H1 (cell line): ENCODE results near the gene IFI44L. TPM values are rescaled to one million over a fixed set of nuclear protein-coding genes. Genes with fewer than 3 reads are reported as not detected.

Source experiments
- CTCF ChIA-PET: fragments of 300-600 bp; sonication (Branson Sonifier 250); formaldehyde crosslinking; loops from one replicate; lab custom pipeline; 2021; ENCODE audit not compliant: partially characterized antibody; lab: Charles Lee
- POLR2A ChIA-PET: fragments of 300-600 bp; sonication (Branson Sonifier 250); formaldehyde crosslinking; loops from one replicate; lab custom pipeline; 2021; ENCODE audit warnings: inconsistent platforms; ENCODE audit not compliant: partially characterized antibody; lab: Charles Lee
- DNase-seq, 2 experiments: peaks; one replicate each; pipeline versions ENCODE4 v3.0.0 to v3.0.0-alpha.2; 2010 to 2022; ENCODE audit warnings: low spot score in 2 of 2, low read depth in 1 of 2, mixed read lengths in 1 of 2
- FAIRE-seq: peaks from 2 replicates; lab custom pipeline; 2011; peaks lifted over from hg19 to GRCh38; lab: Jason Lieb, UNC
- H2AFZ ChIP-seq: 2 replicates; pipeline ENCODE4 v1.8.1; 2012; ENCODE audit warnings: low read length, inconsistent platforms
- H2AK5ac ChIP-seq: 2 replicates; pipeline ENCODE4 v1.6.1; 2013; ENCODE audit warnings: low read depth, low read length
- H2BK120ac ChIP-seq: replicated peaks from 2 replicates; pipeline ENCODE3; 2013; ENCODE audit warnings: low read depth, low read length, inconsistent platforms
- H2BK12ac ChIP-seq: 2 replicates; pipeline ENCODE4 v1.6.1; 2013; ENCODE audit warnings: low read depth, low read length
- H2BK15ac ChIP-seq: 2 replicates; pipeline ENCODE4 v1.6.1; 2013; ENCODE audit warnings: low read length
- H2BK20ac ChIP-seq: 2 replicates; pipeline ENCODE4 v1.6.1; 2013; ENCODE audit warnings: low read length
- H2BK5ac ChIP-seq: 2 replicates; pipeline ENCODE4 v1.6.1; 2013; ENCODE audit warnings: low read depth, low read length
- H3K14ac ChIP-seq: 2 replicates; pipeline ENCODE4 v1.6.1; 2013; ENCODE audit warnings: inconsistent platforms; ENCODE audit not compliant: insufficient read length
- H3K18ac ChIP-seq: 2 replicates; pipeline ENCODE4 v1.6.1; 2013; ENCODE audit warnings: low read length; ENCODE audit errors: extremely low read depth
- H3K23ac ChIP-seq: 2 replicates; pipeline ENCODE4 v1.6.1; 2013; ENCODE audit warnings: inconsistent platforms; ENCODE audit not compliant: insufficient read length
- H3K23me2 ChIP-seq: 2 replicates; pipeline ENCODE4 v1.6.1; 2013; ENCODE audit warnings: low read depth, low read length
- H3K27ac ChIP-seq: 2 replicates; pipeline ENCODE4 v1.6.1; 2011; ENCODE audit warnings: low read depth, low read length, inconsistent platforms
- H3K27me3 ChIP-seq, 4 experiments: replicated peaks in 1 of 4; 1 replicate in 1 of 4; 2 replicates in 3 of 4; pipeline versions ENCODE4 v1.6.1 to v1.8.1; 2011 to 2013; ENCODE audit warnings: low read length in 3 of 4, mild to moderate bottlenecking in 3 of 4, inconsistent platforms in 2 of 4, mixed read lengths in 2 of 4, moderate library complexity in 1 of 4; ENCODE audit not compliant: control insufficient read depth in 3 of 4, insufficient read depth in 3 of 4; ENCODE audit errors: extremely low read depth in 1 of 4
- H3K36me3 ChIP-seq, 4 experiments: 2 replicates each; pipeline versions ENCODE4 v1.6.1 to v1.8.1; 2011 to 2013; ENCODE audit warnings: mild to moderate bottlenecking in 4 of 4, low read length in 3 of 4, moderate library complexity in 2 of 4, control low read depth in 1 of 4, inconsistent platforms in 1 of 4; ENCODE audit not compliant: insufficient read depth in 4 of 4, control insufficient read depth in 2 of 4
- H3K4ac ChIP-seq: replicated peaks from 2 replicates; pipeline ENCODE3; 2013; ENCODE audit warnings: low read length, low read depth, mixed read lengths, inconsistent platforms; ENCODE audit not compliant: insufficient read length
- H3K4me1 ChIP-seq, 4 experiments: replicated peaks in 1 of 4; 1 replicate in 1 of 4; 2 replicates in 3 of 4; pipeline versions ENCODE4 v1.6.1 to v1.8.1; 2011 to 2013; ENCODE audit warnings: low read length in 3 of 4, inconsistent platforms in 2 of 4, mixed read lengths in 1 of 4; ENCODE audit not compliant: insufficient read depth in 4 of 4, control insufficient read depth in 3 of 4
- H3K4me2 ChIP-seq, 2 experiments: 2 replicates each; pipeline versions ENCODE4 v1.6.1 to v1.8.1; 2011 to 2013; ENCODE audit warnings: low read depth in 2 of 2, low read length in 2 of 2, control low read depth in 1 of 2, inconsistent platforms in 1 of 2, mild to moderate bottlenecking in 1 of 2; ENCODE audit not compliant: insufficient read depth in 1 of 2
- H3K4me3 ChIP-seq, 4 experiments: fragments of 200-600, 300-600 bp in 1 of 4; sonication (generic), shearing (Covaris generic), sonication (Bioruptor Twin) in 1 of 4; 2 replicates each; pipeline versions ENCODE4 v1.5.1 to v1.8.1; 2011 to 2016; ENCODE audit warnings: low read length in 4 of 4, low read depth in 3 of 4, control low read depth in 2 of 4, inconsistent platforms in 2 of 4, mild to moderate bottlenecking in 2 of 4, mixed read lengths in 1 of 4, moderate library complexity in 1 of 4; ENCODE audit not compliant: insufficient read depth in 2 of 4; ENCODE audit errors: extremely low read depth in 1 of 4
- H3K56ac ChIP-seq: replicated peaks from 2 replicates; pipeline ENCODE3; 2013; ENCODE audit warnings: low read depth, mild to moderate bottlenecking, mixed read lengths, low read length, inconsistent platforms; ENCODE audit not compliant: insufficient read length
- H3K79me1 ChIP-seq: 2 replicates; pipeline ENCODE4 v1.6.1; 2013; ENCODE audit warnings: low read depth, low read length, control low read depth
- H3K79me2 ChIP-seq, 2 experiments: 2 replicates each; pipeline versions ENCODE4 v1.6.1 to v1.8.1; 2012 to 2013; ENCODE audit warnings: low read length in 2 of 2, mild to moderate bottlenecking in 2 of 2, inconsistent platforms in 1 of 2; ENCODE audit not compliant: insufficient read depth in 2 of 2, control insufficient read depth in 1 of 2
- H3K9ac ChIP-seq, 4 experiments: replicated peaks in 1 of 4; 1 replicate in 1 of 4; 2 replicates in 3 of 4; pipeline versions ENCODE4 v1.6.1 to v1.8.1; 2011 to 2013; ENCODE audit warnings: low read depth in 3 of 4, low read length in 3 of 4, control low read depth in 2 of 4, mild to moderate bottlenecking in 2 of 4, moderate library complexity in 2 of 4, inconsistent platforms in 1 of 4; ENCODE audit errors: extremely low read depth in 1 of 4
- H3K9me3 ChIP-seq, 2 experiments: 2 replicates each; pipeline versions ENCODE4 v1.6.1 to v1.8.1; 2012 to 2013; ENCODE audit warnings: mild to moderate bottlenecking in 2 of 2, moderate library complexity in 2 of 2, control low read depth in 1 of 2, inconsistent platforms in 1 of 2, low read depth in 1 of 2, low read length in 1 of 2, mixed read lengths in 1 of 2; ENCODE audit not compliant: insufficient read depth in 2 of 2
- H4K20me1 ChIP-seq, 2 experiments: replicated peaks in 1 of 2; 2 replicates each; pipeline versions ENCODE3 to v1.8.1; 2011 to 2013; ENCODE audit warnings: inconsistent platforms in 2 of 2, low read length in 2 of 2, mild to moderate bottlenecking in 1 of 2; ENCODE audit not compliant: insufficient read depth in 2 of 2, control insufficient read depth in 1 of 2
- H4K5ac ChIP-seq: 2 replicates; pipeline ENCODE4 v1.6.1; 2013; ENCODE audit warnings: low read length, low read depth, mixed read lengths, inconsistent platforms; ENCODE audit not compliant: insufficient read length
- H4K8ac ChIP-seq: 2 replicates; pipeline ENCODE4 v1.8.0; 2013; ENCODE audit warnings: mild to moderate bottlenecking, moderate library complexity, low read length, inconsistent platforms; ENCODE audit not compliant: insufficient read depth; ENCODE audit errors: extremely low read depth
- H4K91ac ChIP-seq: replicated peaks from 2 replicates; pipeline ENCODE3; 2013; ENCODE audit warnings: low read length, mixed read lengths, inconsistent platforms; ENCODE audit not compliant: insufficient read length
- RAD21 ChIP-seq, 2 experiments: IDR thresholded peaks in 1 of 2; conservative IDR thresholded peaks in 1 of 2; 2 replicates each; pipeline ENCODE4 v1.6.1; 2011; ENCODE audit warnings: low read depth in 2 of 2, low read length in 2 of 2, improper control_type of control experiment in 1 of 2, inconsistent platforms in 1 of 2, mild to moderate bottlenecking in 1 of 2, moderate library complexity in 1 of 2
- SAP30 ChIP-seq: fragments of 300-600 bp; sonication (generic); IDR thresholded peaks from 2 replicates; pipeline ENCODE4 v1.7.1; 2012; ENCODE audit warnings: low read length, moderate library complexity, mild to moderate bottlenecking, inconsistent platforms; ENCODE audit not compliant: insufficient read depth, insufficient replicate concordance
- WGBS, 2 experiments: shearing (Covaris generic) in 1 of 2; methylation state at CpG; one replicate each; pipeline versions ENCODE4 v1.1.6 to v1.1.7; 2013 to 2015; ENCODE audit warnings: low lambda C conversion rate in 2 of 2, mixed read lengths in 2 of 2, inconsistent platforms in 1 of 2, low coverage in 1 of 2, missing lambda C conversion rate in 1 of 2; ENCODE audit not compliant: insufficient replicate concordance in 2 of 2, insufficient coverage in 1 of 2, insufficient read length in 1 of 2; ENCODE audit errors: extremely low coverage in 1 of 2, missing lambda C conversion rate in 1 of 2; 5-methylcytosine and 5-hydroxymethylcytosine counted together
- polyA plus RNA-seq, 7 experiments: library from polyadenylated mRNA; depleted of rRNA in 3 of 7; stranded (reverse) in 5 of 7; unstranded in 2 of 7; fragments of >200 nt in 5 of 7; fragments of 200-250 nt in 2 of 7; gene quantifications; 1 replicate in 5 of 7; 2 replicates in 1 of 7; 4 replicates in 1 of 7; pipeline versions ENCODE4 v1.2.1 to v1.2.3, GENCODE V29; 2011 to 2013; ENCODE audit warnings: missing spikeins in 2 of 7, mixed read lengths in 2 of 7
- total RNA-seq: library from RNA; stranded (reverse); fragmentation: NEBNext Ultra II Directional; extraction: Animal tissue kit (Norgen Biotek cat#: 25700); gene quantifications from 2 replicates; pipeline ENCODE4 v1.2.1, GENCODE V29; 2021
- TF ChIP-seq, protein P1 (sequence below): IDR thresholded peaks from 2 replicates; pipeline ENCODE4 v1.6.1; 2012; ENCODE audit warnings: low read length, inconsistent platforms
- TF ChIP-seq, protein P2 (sequence below), 3 experiments: IDR thresholded peaks; 1 replicate in 2 of 3; 2 replicates in 1 of 3; pipeline versions ENCODE4 v1.5.1 to v1.6.1; 2011; ENCODE audit warnings: low read length in 3 of 3, mild to moderate bottlenecking in 3 of 3, inconsistent platforms in 2 of 3, low read depth in 1 of 3, moderate library complexity in 1 of 3; ENCODE audit not compliant: insufficient read depth in 1 of 3; ENCODE audit errors: control extremely low read depth in 1 of 3

Gene IFI44L
- total and polyA plus RNA-seq, 2 of the 8 experiments (the other 6 are each of a cell fraction or from before 2014, with no cell fraction given), result not detected

DNA sequence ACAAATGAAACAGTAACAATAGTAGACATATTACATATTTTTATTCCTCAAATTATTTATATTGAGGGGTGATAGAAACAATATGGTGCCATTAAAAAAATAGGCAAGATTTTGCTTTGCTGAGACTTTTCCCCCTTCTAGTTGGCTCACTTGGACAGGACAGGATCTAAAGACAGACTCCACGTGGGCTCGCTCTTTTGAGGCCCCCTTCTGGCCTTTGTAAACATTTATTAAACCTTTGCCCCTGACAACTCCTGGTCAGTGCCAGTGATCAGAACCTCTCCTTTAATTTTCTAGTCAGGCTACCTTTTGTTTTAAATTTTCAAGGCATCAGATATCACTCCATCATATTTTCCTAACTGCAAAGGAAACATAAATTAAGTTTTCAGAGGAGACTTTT, 49.7 kb upstream of the IFI44L start:
- no peak for FAIRE-seq
- POLR2A ChIA-PET, result no interaction called here

More for the DNA sequence above, 49.7 kb upstream of the IFI44L start:
- H3K79me1 ChIP-seq, result no peaks in the 10 kb centered on the region
- no peak overlapping the region for H3K27ac ChIP-seq
- no peaks in the 10 kb centered on the region for H3K9me3 ChIP-seq
- no peak overlapping the region for H4K91ac ChIP-seq
- H4K5ac ChIP-seq, result no peak overlapping the region
- no peak overlapping the region for H2BK5ac ChIP-seq
- H4K20me1 ChIP-seq, result no peaks in the 10 kb centered on the region
- CTCF ChIA-PET, result no interaction called here
- no peak overlapping the region for H3K56ac ChIP-seq
- H3K4me1 ChIP-seq, result no peaks in the 10 kb centered on the region
- DNase-seq, result no peak
- H2BK20ac ChIP-seq, result no peak overlapping the region
- no peaks in the 10 kb centered on the region for H3K79me2 ChIP-seq
- H3K4me2 ChIP-seq, result no peak overlapping the region
- H3K36me3 ChIP-seq, result no peaks in the 10 kb centered on the region
- no peaks in the 10 kb centered on the region for H3K23me2 ChIP-seq
- H2AFZ ChIP-seq, result no peak overlapping the region
- WGBS, 2 experiments, result 80% methylated on average over 2 of the region's 2 CpGs; no CpG with 5 or more reads in 1 of the 2 experiments
- H2BK120ac ChIP-seq, result no peak overlapping the region
- no peak overlapping the region for H2BK15ac ChIP-seq
- H3K4ac ChIP-seq, result no peak overlapping the region
- no peak overlapping the region for H4K8ac ChIP-seq
- H3K18ac ChIP-seq, result no peak overlapping the region
- H3K23ac ChIP-seq, result no peak overlapping the region
- H3K14ac ChIP-seq, result no peak overlapping the region
- no peak overlapping the region for H2AK5ac ChIP-seq
- no peak overlapping the region for H3K4me3 ChIP-seq
- TF ChIP-seq SAP30 (no peak), RAD21 (IDR thresholded peaks at IDR 0.05 in 1 of 2, conservative IDR thresholded peaks at IDR 0.05 in 1 of 2; ENCODE audit: low read depth in 2 of 2, low read length in 2 of 2) (peak; percentile 34 to 48)
- TF ChIP-seq, protein P1, sequence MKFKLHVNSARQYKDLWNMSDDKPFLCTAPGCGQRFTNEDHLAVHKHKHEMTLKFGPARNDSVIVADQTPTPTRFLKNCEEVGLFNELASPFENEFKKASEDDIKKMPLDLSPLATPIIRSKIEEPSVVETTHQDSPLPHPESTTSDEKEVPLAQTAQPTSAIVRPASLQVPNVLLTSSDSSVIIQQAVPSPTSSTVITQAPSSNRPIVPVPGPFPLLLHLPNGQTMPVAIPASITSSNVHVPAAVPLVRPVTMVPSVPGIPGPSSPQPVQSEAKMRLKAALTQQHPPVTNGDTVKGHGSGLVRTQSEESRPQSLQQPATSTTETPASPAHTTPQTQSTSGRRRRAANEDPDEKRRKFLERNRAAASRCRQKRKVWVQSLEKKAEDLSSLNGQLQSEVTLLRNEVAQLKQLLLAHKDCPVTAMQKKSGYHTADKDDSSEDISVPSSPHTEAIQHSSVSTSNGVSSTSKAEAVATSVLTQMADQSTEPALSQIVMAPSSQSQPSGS, result no peak
- TF ChIP-seq, protein P2, sequence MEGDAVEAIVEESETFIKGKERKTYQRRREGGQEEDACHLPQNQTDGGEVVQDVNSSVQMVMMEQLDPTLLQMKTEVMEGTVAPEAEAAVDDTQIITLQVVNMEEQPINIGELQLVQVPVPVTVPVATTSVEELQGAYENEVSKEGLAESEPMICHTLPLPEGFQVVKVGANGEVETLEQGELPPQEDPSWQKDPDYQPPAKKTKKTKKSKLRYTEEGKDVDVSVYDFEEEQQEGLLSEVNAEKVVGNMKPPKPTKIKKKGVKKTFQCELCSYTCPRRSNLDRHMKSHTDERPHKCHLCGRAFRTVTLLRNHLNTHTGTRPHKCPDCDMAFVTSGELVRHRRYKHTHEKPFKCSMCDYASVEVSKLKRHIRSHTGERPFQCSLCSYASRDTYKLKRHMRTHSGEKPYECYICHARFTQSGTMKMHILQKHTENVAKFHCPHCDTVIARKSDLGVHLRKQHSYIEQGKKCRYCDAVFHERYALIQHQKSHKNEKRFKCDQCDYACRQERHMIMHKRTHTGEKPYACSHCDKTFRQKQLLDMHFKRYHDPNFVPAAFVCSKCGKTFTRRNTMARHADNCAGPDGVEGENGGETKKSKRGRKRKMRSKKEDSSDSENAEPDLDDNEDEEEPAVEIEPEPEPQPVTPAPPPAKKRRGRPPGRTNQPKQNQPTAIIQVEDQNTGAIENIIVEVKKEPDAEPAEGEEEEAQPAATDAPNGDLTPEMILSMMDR (IDR thresholded peaks at IDR 0.05; ENCODE audit: control extremely low read depth in 1 of 3, insufficient read depth in 1 of 3, low read depth in 1 of 3, low read length in 3 of 3), result peak in 2 of 3 experiments; percentile 33 to 34; a peak in 2 of 4 replicates
- H3K9ac ChIP-seq, result no peak overlapping the region
- H2BK12ac ChIP-seq, result no peak overlapping the region
- H3K27me3 ChIP-seq, result no peaks in the 10 kb centered on the region
